DMS114 treated with DMSO at 0.1 percent for 48 hours (cell line): ENCODE data around the gene PYCARD.
"Not testable (repeated sequence)": the region's sequence is repeated elsewhere in the genome, so short reads cannot be mapped to it uniquely, and the experiment has no call there.

Experiments used
- DNase-seq: peaks from one replicate; lab custom pipeline; 2025; ENCODE audit not compliant: unreplicated experiment; lab: John Stamatoyannopoulos, UW

The PYCARD gene

DNA sequence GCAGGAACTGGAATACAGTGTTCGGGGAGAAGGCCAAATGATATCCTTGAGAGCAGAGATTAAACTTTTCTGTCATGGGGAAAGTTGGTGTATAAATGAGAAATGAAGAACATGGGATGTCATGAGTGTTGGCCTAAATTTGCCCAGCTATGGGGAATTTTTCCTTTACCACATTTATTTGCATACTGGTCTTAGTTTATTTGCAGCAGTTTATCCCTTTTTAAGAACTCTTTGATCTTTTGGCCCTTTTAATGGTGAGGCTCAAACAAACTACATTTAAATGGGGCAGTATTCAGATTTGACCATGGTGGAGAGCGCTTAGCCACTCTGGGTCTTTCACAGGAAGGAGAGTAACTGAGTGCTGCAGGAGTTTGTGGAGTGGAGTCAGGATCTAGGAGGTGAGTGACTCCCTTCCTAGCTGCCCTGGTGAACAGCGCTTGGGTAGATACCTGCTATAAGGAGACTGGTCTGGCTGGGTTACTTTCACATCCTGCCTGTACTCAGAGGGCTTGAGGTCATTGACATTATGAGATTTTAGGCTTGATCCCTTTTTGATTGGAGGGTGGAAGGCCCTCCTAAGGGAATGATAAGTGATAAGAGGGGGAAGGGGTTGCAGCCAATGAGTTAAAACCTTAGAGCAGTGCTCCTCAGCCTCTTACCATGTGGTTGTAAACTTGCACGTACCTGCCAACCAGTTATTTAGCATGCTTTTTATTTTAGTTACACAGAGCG lies 10.7 kb downstream of the PYCARD start:
- DNase-seq, result no peak

- DNase-seq, result no peak
These were observed 11.6 kb downstream of the PYCARD start for GRCh38 chr16:31190818-31191444.

DNA sequence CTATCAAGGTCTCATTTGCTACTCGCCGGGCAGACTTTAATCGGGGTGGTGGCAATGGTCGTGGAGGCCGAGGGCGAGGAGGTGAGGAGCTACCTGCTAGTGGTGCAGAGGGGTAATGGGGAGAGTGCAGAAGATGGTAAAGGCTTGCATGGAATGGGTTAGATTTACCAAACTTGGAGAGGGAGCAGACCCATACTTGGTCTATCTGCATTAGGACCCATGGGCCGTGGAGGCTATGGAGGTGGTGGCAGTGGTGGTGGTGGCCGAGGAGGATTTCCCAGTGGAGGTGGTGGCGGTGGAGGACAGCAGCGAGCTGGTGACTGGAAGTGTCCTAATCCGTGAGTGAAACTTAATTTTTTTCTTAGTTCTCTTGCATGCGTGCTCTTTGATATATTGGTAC lies 12.5 kb downstream of the PYCARD start:
- DNase-seq, result no peak

DNA sequence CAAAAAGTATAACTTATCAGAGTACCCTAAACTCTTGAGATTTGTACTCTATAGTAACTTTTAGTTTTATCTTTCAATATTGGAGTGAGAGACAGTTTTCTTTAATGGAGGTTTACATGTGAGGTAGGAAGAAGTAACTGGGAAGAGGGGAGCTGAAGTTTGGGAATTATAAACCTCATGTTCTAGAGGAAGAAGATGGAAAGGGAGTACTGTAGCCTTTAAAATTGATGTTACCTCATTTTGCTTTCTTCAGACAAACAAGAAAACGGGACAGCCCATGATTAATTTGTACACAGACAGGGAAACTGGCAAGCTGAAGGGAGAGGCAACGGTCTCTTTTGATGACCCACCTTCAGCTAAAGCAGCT lies 13.2 kb downstream of the PYCARD start:
- DNase-seq, result no peak

GRCh38 chr16:31188450-31189411 lies 13.8 kb downstream of the PYCARD start:
- DNase-seq, result no peak

DNA sequence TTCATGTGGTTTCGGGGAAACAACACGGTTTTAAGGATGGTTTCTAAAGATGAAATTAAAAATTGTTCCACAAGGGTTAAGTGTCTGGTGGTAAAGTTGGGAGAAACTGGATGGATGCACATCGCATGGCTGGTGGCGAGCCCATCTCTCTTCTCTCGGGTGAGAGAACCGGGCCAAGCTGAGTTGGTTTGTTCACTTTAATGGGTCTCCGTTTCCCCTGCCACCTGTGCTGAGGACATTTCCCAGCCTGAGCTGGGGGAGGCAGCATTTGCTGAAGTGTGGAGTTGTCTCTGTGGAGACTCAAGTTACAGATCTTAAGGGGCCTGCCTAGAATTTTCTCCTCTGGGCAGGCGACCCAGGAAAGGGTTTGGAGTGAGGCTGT lies 14.8 kb downstream of the PYCARD start:
- no peak for DNase-seq

DNA sequence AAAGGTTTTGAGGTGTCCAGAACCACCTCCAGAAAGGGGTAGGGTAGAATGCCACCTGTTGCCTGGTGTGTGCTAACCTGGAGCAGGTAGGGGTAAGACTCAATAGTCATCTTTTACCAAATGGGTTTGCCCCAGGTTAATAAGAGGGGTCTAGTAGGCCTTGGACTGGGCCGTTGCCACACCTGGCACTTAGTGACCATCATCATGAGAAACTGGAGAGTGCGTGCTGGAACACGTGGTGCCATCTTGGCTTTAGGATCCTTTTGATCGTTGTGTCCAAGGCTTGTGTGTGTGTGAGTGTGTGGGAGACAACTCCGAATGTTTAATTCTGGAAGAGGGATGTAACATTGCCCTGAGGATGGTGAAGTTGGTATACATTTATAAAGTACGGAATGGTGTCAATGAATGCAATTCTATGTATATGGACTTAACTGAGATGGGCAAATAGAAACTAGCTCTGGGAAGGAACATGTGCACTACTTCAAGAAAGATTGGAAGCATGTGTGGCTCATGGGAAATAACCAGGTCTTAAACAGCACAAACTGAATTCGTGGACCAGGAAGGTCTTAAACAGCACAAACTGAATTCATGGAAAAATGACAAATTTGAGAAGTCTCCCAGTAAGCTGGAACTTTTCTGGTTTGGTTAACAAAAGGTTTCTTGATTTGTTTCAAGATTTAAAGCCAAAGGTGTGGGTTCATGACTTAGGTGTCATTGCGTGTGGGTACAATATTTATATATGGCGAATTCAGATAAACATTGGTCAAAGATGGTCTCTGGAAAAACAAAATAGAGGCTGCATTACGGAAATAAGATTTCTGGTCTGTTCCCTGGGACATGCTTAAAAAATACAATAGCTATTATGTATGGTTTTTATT lies 15.4 kb downstream of the PYCARD start:
- no peak for DNase-seq

- DNase-seq, result no peak
These were observed 16.4 kb downstream of the PYCARD start for GRCh38 chr16:31186176-31186575.

DNA sequence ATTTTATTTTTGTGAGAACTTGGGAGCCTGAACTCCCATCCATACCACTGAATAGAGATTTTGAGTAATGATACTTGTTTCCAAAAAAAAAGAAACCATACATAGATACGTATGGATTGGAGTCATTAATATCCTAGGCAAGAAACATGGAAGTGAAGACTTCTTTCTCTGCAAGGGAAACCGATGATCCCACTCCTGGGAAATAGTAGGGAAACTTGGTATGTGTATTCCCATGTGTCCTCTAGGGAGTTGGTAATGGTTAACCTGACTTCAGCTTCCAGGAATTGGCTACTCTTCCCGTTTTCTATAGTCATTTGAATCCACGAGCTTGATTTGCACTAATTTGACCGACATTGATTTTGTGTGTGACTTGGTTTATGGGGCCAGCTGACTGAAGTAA lies 17.2 kb downstream of the PYCARD start:
- no peak for DNase-seq

DNA sequence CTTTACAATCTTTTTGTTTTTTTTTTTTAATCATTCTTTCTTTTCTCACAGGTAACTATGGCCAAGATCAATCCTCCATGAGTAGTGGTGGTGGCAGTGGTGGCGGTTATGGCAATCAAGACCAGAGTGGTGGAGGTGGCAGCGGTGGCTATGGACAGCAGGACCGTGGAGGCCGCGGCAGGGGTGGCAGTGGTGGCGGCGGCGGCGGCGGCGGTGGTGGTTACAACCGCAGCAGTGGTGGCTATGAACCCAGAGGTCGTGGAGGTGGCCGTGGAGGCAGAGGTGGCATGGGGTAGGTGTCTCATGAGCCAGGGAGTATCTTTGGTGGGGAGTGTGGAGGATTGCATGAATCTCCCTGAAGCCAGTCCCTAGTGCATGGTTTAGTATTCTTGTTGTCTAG lies 17.7 kb downstream of the PYCARD start:
- DNase-seq, result no peak

- no peak for DNase-seq
These were observed 18.8 kb downstream of the PYCARD start for GRCh38 chr16:31183432-31184428.

GRCh38 chr16:31182391-31182790 lies 20.2 kb downstream of the PYCARD start:
- DNase-seq, result no peak

DNA sequence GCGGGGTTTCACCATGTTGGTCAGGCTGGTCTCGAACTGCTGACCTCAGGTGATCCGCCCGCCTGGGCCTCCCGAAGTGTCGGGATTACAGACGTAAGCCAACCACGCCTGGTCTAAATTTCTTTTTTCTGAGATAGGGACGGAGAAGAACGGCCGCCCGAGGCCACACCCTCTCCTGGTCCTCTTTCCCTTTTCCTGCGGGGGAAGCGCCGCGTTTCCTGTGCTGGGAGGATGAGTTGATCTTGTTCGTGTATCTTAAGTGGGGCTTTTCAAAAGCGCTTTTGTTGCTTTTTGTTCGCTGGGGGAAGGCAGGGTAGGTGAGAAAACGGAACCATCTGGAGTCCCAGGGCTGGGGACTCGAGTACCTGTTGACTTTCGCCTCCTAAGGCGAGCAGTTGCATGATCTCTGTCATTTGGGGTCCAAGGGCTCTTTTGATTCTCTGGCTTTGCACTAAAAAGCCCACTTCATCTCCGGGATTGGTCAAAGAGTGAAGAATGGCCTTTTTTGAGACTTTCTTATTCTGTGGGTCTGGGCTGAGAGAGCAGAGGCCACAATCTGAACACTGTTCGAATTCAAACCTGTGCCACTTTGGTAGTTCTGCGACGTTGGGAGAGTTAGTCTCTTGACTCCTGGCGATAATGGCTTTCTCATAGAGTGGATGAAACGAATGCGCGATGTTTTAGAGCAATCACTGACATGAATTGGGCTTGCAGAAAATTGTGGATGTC lies 21.3 kb downstream of the PYCARD start:
- no peak for DNase-seq

DNA sequence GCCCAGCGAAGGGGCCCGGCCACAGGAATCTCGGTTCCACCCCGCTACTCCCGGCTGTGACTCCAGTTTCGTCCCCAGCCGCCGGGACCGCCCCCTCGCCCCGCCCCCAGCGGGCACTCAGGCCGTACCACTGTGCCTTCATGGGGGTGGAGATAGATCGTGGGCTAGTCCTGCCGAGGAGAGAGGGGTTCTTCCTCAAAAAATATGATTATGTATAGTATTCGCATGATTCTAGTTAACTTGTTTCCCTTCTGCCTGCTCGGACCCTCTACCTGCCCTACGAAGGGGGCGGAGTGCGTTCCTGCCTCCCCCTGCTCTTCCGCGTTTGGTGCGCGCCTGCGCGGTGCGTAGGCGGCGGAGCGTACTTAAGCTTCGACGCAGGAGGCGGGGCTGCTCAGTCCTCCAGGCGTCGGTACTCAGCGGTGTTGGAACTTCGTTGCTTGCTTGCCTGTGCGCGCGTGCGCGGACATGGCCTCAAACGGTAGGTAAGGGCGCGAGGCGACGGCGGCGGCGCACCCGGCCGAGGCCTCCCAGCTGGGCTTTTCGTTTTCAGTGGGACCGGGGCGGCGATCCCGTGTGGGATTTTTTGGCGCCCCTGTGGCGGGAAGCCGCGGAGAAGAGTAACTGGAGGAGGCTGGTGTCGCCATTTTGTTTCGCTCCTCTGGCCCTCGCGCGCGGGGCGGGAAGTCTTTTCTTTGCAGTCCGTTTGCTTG lies 22.7 kb downstream of the PYCARD start, which contains the start of gene FUS:
TSS of gene FUS (plus strand) at position 393 of the 713 bp plus-strand sequence. CDS start at position 469, 76 bp downstream.
- DNase-seq, result peak; percentile 77

DNA sequence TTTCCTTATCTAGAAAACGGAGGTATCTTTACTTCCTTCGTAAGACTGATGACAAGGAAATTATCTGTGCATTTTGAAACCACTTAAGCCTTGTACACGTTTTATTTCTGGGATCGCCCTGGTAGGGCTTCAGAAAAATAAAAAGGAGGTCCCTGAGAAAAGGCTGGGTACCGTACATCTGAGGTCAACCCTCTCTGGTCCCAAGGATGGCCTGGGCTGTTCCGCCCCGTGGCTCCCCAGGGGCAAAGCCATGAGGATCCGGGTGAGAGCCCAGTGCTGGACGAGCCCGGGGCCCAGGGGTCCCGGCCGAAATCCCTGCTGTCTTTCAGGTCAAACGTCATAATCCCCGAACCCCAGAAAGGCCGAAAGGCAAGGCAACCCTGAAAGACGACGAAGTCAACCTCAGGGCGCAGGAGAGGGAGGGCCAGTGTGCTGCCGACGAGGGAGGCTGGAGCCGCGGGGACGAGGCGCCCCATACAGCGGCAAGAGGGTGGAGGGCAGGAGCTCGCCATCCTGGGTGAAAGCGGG lies 23.3 kb downstream of the PYCARD start:
- DNase-seq, result no peak

GRCh38 chr16:31177136-31177535 lies 25.4 kb downstream of the PYCARD start:
- no peak for DNase-seq

GRCh38 chr16:31170048-31170447 lies 32.5 kb downstream of the PYCARD start:
- not testable (repeated sequence) for DNase-seq

GRCh38 chr16:31168848-31169247 lies 33.7 kb downstream of the PYCARD start:
- DNase-seq, result no peak
